Keratinocyte (primary cell): ENCODE data around the gene EIF5A2. TPM values are rescaled to one million over a fixed set of nuclear protein-coding genes. Genes with fewer than 3 reads are reported as not detected.
"Not testable (repeated sequence)": the region's sequence is repeated elsewhere in the genome, so short reads cannot be mapped to it uniquely, and the experiment has no call there.

Experiments
- DNase-seq: peaks from one replicate; pipeline ENCODE4 v3.0.0-alpha.2; 2011; ENCODE audit warnings: low read depth, missing footprints, low spot score
- FAIRE-seq: peaks from 2 replicates; lab custom pipeline; 2011; peaks lifted over from hg19 to GRCh38; lab: Jason Lieb, UNC
- H2AFZ ChIP-seq: 2 replicates; pipeline ENCODE4 v1.6.0; 2012; ENCODE audit warnings: low read length, control low read depth, inconsistent platforms; ENCODE audit not compliant: control insufficient read depth
- H3K27ac ChIP-seq: 2 replicates; pipeline ENCODE4 v1.5.1; 2011; ENCODE audit warnings: low read length; ENCODE audit not compliant: control insufficient read depth, insufficient read depth
- H3K27me3 ChIP-seq: 3 replicates; pipeline ENCODE4 v1.6.0; 2011; ENCODE audit warnings: low read length; ENCODE audit not compliant: control insufficient read depth, insufficient read depth; ENCODE audit errors: extremely low read depth
- H3K36me3 ChIP-seq, 2 experiments: 2 replicates in 1 of 2; 3 replicates in 1 of 2; pipeline ENCODE4 v1.5.1; 2011; ENCODE audit warnings: low read length in 2 of 2, mild to moderate bottlenecking in 1 of 2; ENCODE audit not compliant: control insufficient read depth in 2 of 2, insufficient read depth in 2 of 2; ENCODE audit errors: extremely low read depth in 1 of 2
- H3K4me1 ChIP-seq: 3 replicates; pipeline ENCODE4 v1.5.1; 2011; ENCODE audit warnings: low read length; ENCODE audit not compliant: control insufficient read depth, insufficient read depth; ENCODE audit errors: extremely low read depth
- H3K4me2 ChIP-seq: 3 replicates; pipeline ENCODE4 v1.6.0; 2011; ENCODE audit warnings: low read depth, low read length; ENCODE audit not compliant: control insufficient read depth, insufficient read depth; ENCODE audit errors: extremely low read depth
- H3K4me3 ChIP-seq, 3 experiments: fragments of 200-600 bp in 1 of 3; sonication (generic) in 1 of 3; 2 replicates in 2 of 3; 3 replicates in 1 of 3; pipeline ENCODE4 v1.5.1; 2011 to 2016; ENCODE audit warnings: low read length in 3 of 3, mild to moderate bottlenecking in 3 of 3, control low read depth in 2 of 3, inconsistent platforms in 1 of 3, low read depth in 1 of 3, mixed read lengths in 1 of 3, mixed run types in 1 of 3, moderate library complexity in 1 of 3; ENCODE audit not compliant: control insufficient read depth in 2 of 3, insufficient read depth in 2 of 3; ENCODE audit errors: extremely low read depth in 1 of 3
- H3K79me2 ChIP-seq: 2 replicates; pipeline ENCODE4 v1.6.0; 2012; ENCODE audit warnings: low read length; ENCODE audit not compliant: control insufficient read depth, insufficient read depth
- H3K9ac ChIP-seq: 3 replicates; pipeline ENCODE4 v1.6.0; 2011; ENCODE audit warnings: low read length; ENCODE audit not compliant: control insufficient read depth, insufficient read depth; ENCODE audit errors: extremely low read depth
- H3K9me1 ChIP-seq: 3 replicates; pipeline ENCODE4 v1.6.0; 2011; ENCODE audit warnings: low read length; ENCODE audit not compliant: control insufficient read depth, insufficient read depth; ENCODE audit errors: extremely low read depth
- H3K9me3 ChIP-seq: 2 replicates; pipeline ENCODE4 v1.5.1; 2012; ENCODE audit warnings: low read depth, low read length; ENCODE audit not compliant: control insufficient read depth
- H4K20me1 ChIP-seq: 3 replicates; pipeline ENCODE4 v1.6.0; 2011; ENCODE audit warnings: low read length; ENCODE audit not compliant: control insufficient read depth, insufficient read depth; ENCODE audit errors: extremely low read depth
- EZH2 ChIP-seq: IDR thresholded peaks from one replicate; pipeline ENCODE4 v1.6.1; 2012; ENCODE audit warnings: inconsistent platforms, mild to moderate bottlenecking, low read length, moderate library complexity
- dilution Hi-C: fragments of 300-500 bp; cut with MboI; formaldehyde crosslinking; loops from one replicate; pipeline ENCODE4 v1.7.0; 2020; ENCODE audit warnings: low sequenced_read_pairs; ENCODE audit not compliant: extremely low pct_ligation_motif_present
- polyA plus RNA-seq, 5 experiments: library from polyadenylated mRNA; depleted of rRNA in 3 of 5; stranded (reverse) in 3 of 5; stranded (forward) in 1 of 5; unstranded in 1 of 5; fragments of >200 nt; gene quantifications; 1 replicate in 1 of 5; 2 replicates in 3 of 5; 3 replicates in 1 of 5; pipeline versions ENCODE4 v1.2.1 to v1.2.3, GENCODE V29; 2011 to 2012; ENCODE audit warnings: missing spikeins in 2 of 5, low read depth in 1 of 5, low replicate concordance in 1 of 5
- TF ChIP-seq, protein P1 (sequence below), 3 experiments: IDR thresholded peaks in 1 of 3; conservative IDR thresholded peaks in 1 of 3; optimal IDR thresholded peaks in 1 of 3; 2 replicates in 2 of 3; 3 replicates in 1 of 3; pipeline versions ENCODE3 to v1.5.1; 2011; ENCODE audit warnings: low read length in 3 of 3, mild to moderate bottlenecking in 3 of 3, moderate library complexity in 2 of 3, control low read depth in 1 of 3, inconsistent platforms in 1 of 3; ENCODE audit not compliant: insufficient read depth in 2 of 3; ENCODE audit errors: extremely low read depth in 1 of 3

EIF5A2 gene
- polyA plus RNA-seq, 1 donor (not counting 4 experiments of a cell fraction or from before 2014, with no cell fraction given): 19.2 TPM

DNA sequence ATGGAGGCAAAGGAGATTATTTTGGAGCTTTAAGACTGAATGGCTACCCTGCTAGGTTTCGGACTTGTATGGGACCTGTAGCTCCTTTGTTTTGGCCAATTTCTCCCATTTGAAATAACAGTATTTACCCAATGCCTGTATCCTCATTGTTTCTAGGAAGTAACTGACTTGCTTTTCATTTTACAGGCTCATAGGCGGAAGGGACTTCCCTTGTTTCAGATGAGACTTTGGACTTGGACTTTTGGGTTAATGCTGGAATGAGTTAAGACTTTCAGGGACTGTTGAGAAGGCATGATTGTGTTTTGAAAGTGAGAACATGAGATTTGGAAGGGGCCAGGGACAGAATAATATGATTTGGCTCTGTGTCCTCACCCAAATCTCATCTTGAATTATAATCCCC is 10.5 kb downstream of the EIF5A2 start:
- Histone ChIP-seq H3K9me3 (no peaks in the 10 kb centered on the region), H3K4me2 (no peak overlapping the region), H3K27me3 (no peaks in the 10 kb centered on the region), H4K20me1 (no peaks in the 10 kb centered on the region), H3K27ac (no peak overlapping the region), H3K4me3 (no peak overlapping the region), H2AFZ (no peak overlapping the region), H3K9me1 (no peaks in the 10 kb centered on the region), H3K36me3 (peaks cover 0 to 2% of the 10 kb centered on the region in 2 experiments), H3K9ac (no peak overlapping the region), H3K4me1 (peaks cover 3% of the 10 kb centered on the region), H3K79me2 (no peaks in the 10 kb centered on the region)
- DNase-seq (no peak), FAIRE-seq (no peak)
- TF ChIP-seq, protein P1, sequence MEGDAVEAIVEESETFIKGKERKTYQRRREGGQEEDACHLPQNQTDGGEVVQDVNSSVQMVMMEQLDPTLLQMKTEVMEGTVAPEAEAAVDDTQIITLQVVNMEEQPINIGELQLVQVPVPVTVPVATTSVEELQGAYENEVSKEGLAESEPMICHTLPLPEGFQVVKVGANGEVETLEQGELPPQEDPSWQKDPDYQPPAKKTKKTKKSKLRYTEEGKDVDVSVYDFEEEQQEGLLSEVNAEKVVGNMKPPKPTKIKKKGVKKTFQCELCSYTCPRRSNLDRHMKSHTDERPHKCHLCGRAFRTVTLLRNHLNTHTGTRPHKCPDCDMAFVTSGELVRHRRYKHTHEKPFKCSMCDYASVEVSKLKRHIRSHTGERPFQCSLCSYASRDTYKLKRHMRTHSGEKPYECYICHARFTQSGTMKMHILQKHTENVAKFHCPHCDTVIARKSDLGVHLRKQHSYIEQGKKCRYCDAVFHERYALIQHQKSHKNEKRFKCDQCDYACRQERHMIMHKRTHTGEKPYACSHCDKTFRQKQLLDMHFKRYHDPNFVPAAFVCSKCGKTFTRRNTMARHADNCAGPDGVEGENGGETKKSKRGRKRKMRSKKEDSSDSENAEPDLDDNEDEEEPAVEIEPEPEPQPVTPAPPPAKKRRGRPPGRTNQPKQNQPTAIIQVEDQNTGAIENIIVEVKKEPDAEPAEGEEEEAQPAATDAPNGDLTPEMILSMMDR (optimal IDR thresholded peaks at IDR 0.05 in 1 of 3, IDR thresholded peaks at IDR 0.05 in 1 of 3, conservative IDR thresholded peaks at IDR 0.05 in 1 of 3; ENCODE audit: extremely low read depth in 1 of 3, insufficient read depth in 2 of 3, low read length in 3 of 3): no peak
- TF ChIP-seq EZH2: no peak
- dilution Hi-C loops: no loop called here

DNA sequence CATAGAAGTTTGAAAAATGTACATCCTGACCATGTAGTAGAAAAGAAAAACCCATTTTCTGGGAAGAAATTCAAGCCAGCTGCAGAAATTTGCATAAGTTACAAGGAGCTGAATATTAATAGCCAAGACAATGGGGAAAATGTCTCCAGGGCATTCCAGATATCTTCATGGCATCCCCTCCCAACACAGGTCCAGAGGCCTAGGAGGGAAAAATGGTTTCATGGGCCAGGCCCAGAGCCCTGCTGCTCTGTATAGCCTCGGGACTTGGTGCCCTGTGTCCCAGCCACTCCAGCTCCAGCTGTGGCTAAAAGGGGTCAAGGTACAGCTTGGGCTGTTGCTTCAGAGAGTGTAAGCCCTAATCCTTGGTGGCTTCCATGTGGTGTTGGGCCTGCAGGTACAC is 11.2 kb downstream of the EIF5A2 start:
- H3K9me3 ChIP-seq, H3K79me2 ChIP-seq, H3K27me3 ChIP-seq, DNase-seq, H3K4me2 ChIP-seq, H3K4me1 ChIP-seq, dilution Hi-C loops, H3K9me1 ChIP-seq, FAIRE-seq, H3K9ac ChIP-seq, H4K20me1 ChIP-seq, H2AFZ ChIP-seq, H3K4me3 ChIP-seq, H3K27ac ChIP-seq, H3K36me3 ChIP-seq: not testable (repeated sequence)

DNA sequence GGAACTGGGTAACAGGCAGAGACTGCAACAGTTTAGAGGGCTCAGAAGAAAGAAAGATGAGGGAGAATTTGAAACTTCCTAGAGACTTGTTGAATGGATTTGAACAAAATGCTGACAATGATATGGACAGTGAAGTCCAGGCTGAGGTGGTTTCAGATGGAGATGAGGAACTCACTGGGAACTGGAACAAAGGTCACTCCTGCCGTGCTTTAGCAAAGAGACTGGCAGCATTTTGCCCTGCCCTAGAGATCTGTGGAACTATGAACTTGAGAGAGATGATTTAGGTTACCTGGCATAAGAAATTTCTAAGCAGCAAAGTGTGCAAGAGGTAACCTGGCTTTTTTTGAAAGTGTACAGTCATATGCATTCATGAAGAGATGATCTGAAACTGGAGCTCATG is 11.7 kb downstream of the EIF5A2 start:
- Histone ChIP-seq H3K9me1 (no peaks in the 10 kb centered on the region), H3K4me2 (no peak overlapping the region), H3K27ac (no peak overlapping the region), H2AFZ (no peak overlapping the region), H3K9ac (no peak overlapping the region), H3K36me3 (peaks cover 0 to 2% of the 10 kb centered on the region in 2 experiments), H3K4me1 (peaks cover 3% of the 10 kb centered on the region), H3K79me2 (no peaks in the 10 kb centered on the region), H3K9me3 (no peaks in the 10 kb centered on the region), H4K20me1 (no peaks in the 10 kb centered on the region), H3K4me3 (no peak overlapping the region), H3K27me3 (no peaks in the 10 kb centered on the region)
- dilution Hi-C loops: no loop called here
- FAIRE-seq (no peak), DNase-seq (no peak)
- TF ChIP-seq, protein P1 (optimal IDR thresholded peaks at IDR 0.05 in 1 of 3, IDR thresholded peaks at IDR 0.05 in 1 of 3, conservative IDR thresholded peaks at IDR 0.05 in 1 of 3; ENCODE audit: extremely low read depth in 1 of 3, insufficient read depth in 2 of 3, low read length in 3 of 3): no peak
- no peak for TF ChIP-seq EZH2

DNA sequence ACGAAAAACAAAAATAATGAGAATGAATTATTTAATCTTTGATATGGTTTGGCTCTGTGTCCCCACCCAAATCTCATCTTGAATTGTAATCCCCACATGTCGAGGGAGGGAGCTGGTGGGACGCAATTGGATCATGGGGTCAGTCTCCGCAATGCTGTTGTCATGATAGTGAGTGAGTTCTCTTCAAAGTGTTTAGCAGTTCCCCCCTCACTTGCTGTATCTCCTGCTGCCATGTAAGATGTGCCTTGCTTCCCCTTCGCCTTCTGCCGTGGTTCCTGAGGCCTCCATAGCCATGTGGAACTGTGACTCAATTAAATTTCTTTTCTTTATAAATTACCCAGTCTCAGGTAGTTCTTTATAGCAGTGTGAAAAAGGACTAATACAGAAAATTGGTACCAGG is 12.1 kb downstream of the EIF5A2 start:
- H3K27ac ChIP-seq, H3K27me3 ChIP-seq, H3K9me3 ChIP-seq, H3K79me2 ChIP-seq, H3K4me1 ChIP-seq, H3K4me2 ChIP-seq, H3K4me3 ChIP-seq, H4K20me1 ChIP-seq, H3K9ac ChIP-seq, H3K36me3 ChIP-seq, dilution Hi-C loops, DNase-seq, FAIRE-seq, H3K9me1 ChIP-seq, H2AFZ ChIP-seq: not testable (repeated sequence)
